ENCODE measurements around the gene ETS1.

Gene ETS1

DNA sequence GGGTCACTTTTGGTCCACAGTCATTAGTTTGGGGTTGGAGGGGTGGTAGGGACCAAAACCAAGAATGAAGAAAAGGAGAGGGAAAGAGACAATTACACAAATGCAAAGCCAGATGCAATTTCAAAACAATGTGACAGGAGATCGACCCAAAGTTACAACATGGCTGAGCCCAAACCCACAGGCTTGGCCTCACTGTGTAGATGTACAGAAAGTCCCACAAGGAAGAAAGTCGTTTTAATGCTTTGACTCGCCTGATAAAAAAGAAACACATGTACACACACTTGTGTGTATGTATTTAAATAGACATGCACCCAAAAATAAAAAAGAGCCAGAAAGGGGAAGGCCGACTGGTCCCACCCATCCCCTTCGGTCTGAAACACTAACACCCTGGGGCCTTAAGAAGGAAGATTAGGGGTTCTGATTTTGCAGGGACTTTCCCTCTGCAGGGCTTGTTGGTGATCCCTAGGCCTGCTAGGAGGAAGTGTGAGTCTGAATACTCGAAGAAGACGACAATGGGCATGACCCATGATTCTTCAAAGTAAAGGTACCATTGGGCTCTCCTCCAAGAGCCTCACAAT lies 104.1 kb downstream of the ETS1 start:
- Histone ChIP-seq H3K27me3 (ENCODE audit: insufficient read depth, low read length) (no peaks in the 10 kb centered on the region), H3K36me3 (ENCODE audit: insufficient read depth, low read length) (peaks cover 37% of the 10 kb centered on the region), H3K4me3 (ENCODE audit: low read length) (no peak overlapping the region), H3K9me3 (ENCODE audit: insufficient read depth, low read depth, low read length) (no peaks in the 10 kb centered on the region), H3K4me1 (ENCODE audit: insufficient read depth, low read length) (no peaks in the 10 kb centered on the region), H3K9ac (ENCODE audit: low read depth, low read length) (no peak overlapping the region), H3K27ac (ENCODE audit: low read depth, low read length) (no peak overlapping the region)
- 91% methylated on average over 5 of the region's 7 CpGs for WGBS

DNA sequence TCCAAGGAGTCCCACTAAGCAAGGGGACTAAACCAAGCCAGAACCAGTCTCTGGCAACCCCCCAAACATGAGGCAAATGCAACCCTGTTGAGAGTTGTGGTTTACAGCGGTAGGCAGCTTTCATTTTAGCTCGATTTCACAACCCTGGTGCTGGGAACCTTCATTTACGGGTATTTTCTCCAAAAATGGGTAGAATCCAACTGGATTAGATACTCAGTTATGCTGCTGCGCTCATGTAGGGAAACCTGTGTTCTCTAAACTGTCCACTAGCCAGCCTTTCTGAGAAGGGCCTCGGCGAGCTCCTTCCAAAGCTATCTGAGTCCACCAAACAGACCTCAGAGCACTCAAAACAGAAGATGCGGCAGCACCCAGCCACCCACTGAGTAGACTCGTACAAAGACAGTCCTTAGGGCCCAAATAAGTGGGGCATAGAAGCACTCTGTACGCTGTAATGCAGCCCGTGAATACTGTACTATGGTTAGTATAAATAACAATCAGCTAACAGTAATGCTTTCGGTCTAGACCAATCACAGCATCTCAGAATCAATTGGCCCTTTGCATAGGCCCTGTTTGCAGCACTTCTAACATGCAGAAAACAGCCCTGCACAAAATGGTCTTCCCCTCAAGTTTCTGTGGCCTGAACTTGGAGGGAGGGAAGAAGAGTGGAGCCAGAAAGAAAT lies 104.7 kb downstream of the ETS1 start:
- H3K4me3 ChIP-seq (ENCODE audit: low read length) = no peak overlapping the region
- WGBS = 92% methylated on average over 11 of the region's 11 CpGs

DNA sequence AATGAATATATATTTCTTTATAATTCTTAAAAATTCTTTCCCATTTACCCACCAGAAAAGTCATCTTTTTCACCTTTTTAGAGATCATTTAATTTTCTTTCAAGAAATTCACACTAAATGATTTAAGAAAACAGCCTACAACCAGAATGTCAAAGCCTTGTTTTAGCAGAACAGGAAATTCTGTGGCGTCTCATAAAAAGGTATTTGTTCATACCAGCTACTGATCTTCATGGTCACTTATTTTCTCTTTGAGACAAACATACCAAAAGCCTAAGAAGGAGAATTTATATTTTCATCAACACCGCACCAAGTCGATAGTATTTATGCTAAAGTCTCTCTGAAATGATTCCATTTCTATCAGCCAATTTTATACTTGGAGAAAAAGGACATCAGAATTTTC lies 105.3 kb downstream of the ETS1 start:
- Histone ChIP-seq H3K36me3 (ENCODE audit: insufficient read depth, low read length) (peaks cover 44% of the 10 kb centered on the region), H3K27me3 (ENCODE audit: insufficient read depth, low read length) (no peaks in the 10 kb centered on the region), H3K4me1 (ENCODE audit: insufficient read depth, low read length) (no peaks in the 10 kb centered on the region), H3K27ac (ENCODE audit: low read depth, low read length) (no peak overlapping the region), H3K4me3 (ENCODE audit: low read length) (no peak overlapping the region), H3K9ac (ENCODE audit: low read depth, low read length) (no peak overlapping the region), H3K9me3 (ENCODE audit: insufficient read depth, low read depth, low read length) (no peaks in the 10 kb centered on the region)
- 98% methylated on average over 3 of the region's 3 CpGs for WGBS

More for the DNA sequence above, 104.7 kb downstream of the ETS1 start:
- no peak overlapping the region for H3K27ac ChIP-seq (ENCODE audit: low read depth, low read length)
- no peak overlapping the region for H3K9ac ChIP-seq (ENCODE audit: low read depth, low read length)
- H3K27me3 ChIP-seq (ENCODE audit: insufficient read depth, low read length) = no peaks in the 10 kb centered on the region
- peaks cover 39% of the 10 kb centered on the region for H3K36me3 ChIP-seq (ENCODE audit: insufficient read depth, low read length)
- no peaks in the 10 kb centered on the region for H3K4me1 ChIP-seq (ENCODE audit: insufficient read depth, low read length)
- no peaks in the 10 kb centered on the region for H3K9me3 ChIP-seq (ENCODE audit: insufficient read depth, low read depth, low read length)

DNA sequence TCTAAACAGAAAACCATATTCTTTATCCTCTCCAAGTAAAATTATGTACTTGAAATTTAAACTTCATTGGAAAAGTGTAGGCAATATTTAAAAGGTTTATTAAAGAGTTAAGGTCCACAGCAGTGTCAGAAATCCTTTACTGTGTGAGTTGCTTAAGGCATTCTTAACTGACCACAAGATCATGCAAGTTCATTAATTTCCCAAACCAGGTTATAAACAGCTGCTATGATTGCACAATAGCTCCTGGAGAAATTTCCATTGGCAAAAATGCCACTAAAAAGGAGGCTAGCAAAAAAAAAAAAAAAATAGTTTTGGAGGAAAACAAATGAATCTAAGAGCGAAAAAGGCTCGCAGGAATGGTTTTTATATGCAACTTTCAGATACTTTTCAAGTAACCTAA lies 106.2 kb downstream of the ETS1 start:
- Histone ChIP-seq H3K4me3 (ENCODE audit: low read length) (no peak overlapping the region), H3K9me3 (ENCODE audit: insufficient read depth, low read depth, low read length) (no peaks in the 10 kb centered on the region), H3K27me3 (ENCODE audit: insufficient read depth, low read length) (no peaks in the 10 kb centered on the region), H3K27ac (ENCODE audit: low read depth, low read length) (no peak overlapping the region), H3K4me1 (ENCODE audit: insufficient read depth, low read length) (no peaks in the 10 kb centered on the region), H3K9ac (ENCODE audit: low read depth, low read length) (no peak overlapping the region), H3K36me3 (ENCODE audit: insufficient read depth, low read length) (peaks cover 52% of the 10 kb centered on the region)
- 89% methylated on average over 2 of the region's 2 CpGs for WGBS

DNA sequence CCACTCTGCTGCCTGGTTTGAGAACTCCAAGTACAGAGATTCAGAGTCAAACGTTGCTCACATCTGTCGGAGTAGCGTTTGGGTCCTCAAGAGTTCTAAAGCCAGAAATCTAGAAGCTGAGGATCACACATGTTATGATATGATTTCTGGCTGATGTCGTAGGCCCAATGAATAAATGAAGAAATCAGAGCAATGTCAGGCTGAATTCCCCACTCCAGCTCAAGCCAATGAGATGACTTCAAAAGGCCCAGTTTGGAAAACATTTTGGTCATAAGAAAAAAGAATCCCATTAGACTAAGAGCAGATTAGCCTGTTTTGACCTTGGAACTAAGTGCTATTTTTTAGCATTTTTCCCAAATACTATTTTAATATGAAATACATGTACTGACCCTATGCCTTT lies 106.7 kb downstream of the ETS1 start:
- 94% methylated on average over 4 of the region's 4 CpGs for WGBS
- no peaks in the 10 kb centered on the region for H3K4me1 ChIP-seq (ENCODE audit: insufficient read depth, low read length)
- no peak overlapping the region for H3K27ac ChIP-seq (ENCODE audit: low read depth, low read length)
- no peaks in the 10 kb centered on the region for H3K27me3 ChIP-seq (ENCODE audit: insufficient read depth, low read length)
- no peak overlapping the region for H3K4me3 ChIP-seq (ENCODE audit: low read length)
- no peaks in the 10 kb centered on the region for H3K9me3 ChIP-seq (ENCODE audit: insufficient read depth, low read depth, low read length)
- H3K9ac ChIP-seq (ENCODE audit: low read depth, low read length) = no peak overlapping the region
- H3K36me3 ChIP-seq (ENCODE audit: insufficient read depth, low read length) = peaks cover 53% of the 10 kb centered on the region

DNA sequence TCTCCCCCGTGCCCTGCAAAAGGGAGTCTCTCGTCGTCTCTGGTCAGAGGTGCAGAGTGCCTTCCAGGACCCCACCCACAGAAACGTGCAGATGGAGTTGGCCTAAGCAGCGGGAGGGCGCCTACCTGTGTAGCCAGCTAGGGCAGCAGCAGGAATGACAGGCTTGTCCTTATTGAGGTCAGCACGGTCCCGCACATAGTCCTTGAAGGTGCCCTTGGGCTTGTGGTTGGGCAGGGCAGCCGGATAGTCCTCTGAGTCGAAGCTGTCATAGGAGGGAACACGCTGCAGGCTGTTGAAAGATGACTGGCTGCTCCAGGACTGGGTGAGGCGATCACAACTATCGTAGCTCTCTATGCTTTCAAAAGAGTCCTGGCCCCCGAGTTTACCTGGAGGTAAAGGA lies 107.3 kb downstream of the ETS1 start:
- WGBS = 91% methylated on average over 14 of the region's 14 CpGs
- Histone ChIP-seq H3K27ac (ENCODE audit: low read depth, low read length) (no peak overlapping the region), H3K4me1 (ENCODE audit: insufficient read depth, low read length) (no peaks in the 10 kb centered on the region), H3K9ac (ENCODE audit: low read depth, low read length) (no peak overlapping the region), H3K4me3 (ENCODE audit: low read length) (no peak overlapping the region), H3K9me3 (ENCODE audit: insufficient read depth, low read depth, low read length) (no peaks in the 10 kb centered on the region), H3K36me3 (ENCODE audit: insufficient read depth, low read length) (peaks cover 47% of the 10 kb centered on the region), H3K27me3 (ENCODE audit: insufficient read depth, low read length) (no peaks in the 10 kb centered on the region)

DNA sequence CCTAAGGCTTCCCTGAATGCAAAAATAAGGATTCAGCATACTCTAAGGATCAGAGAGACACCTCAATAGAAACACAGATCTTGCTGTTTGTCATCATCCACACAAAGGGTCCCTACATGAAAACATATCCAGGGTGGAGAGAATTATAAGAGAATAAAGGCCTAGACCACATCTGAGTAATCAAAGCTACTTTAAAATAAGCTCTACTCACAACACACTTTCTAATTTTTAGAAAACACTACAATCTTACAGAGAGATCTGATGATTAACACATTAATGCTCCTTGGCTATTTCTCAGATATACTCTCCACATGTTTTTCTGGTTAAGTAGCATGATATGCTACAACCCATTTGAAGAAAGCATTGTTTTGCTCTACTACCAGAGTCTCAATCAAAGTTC lies 108.2 kb downstream of the ETS1 start:
- H3K9me3 ChIP-seq (ENCODE audit: insufficient read depth, low read depth, low read length) = no peaks in the 10 kb centered on the region
- no peak overlapping the region for H3K9ac ChIP-seq (ENCODE audit: low read depth, low read length)
- H3K27me3 ChIP-seq (ENCODE audit: insufficient read depth, low read length) = no peaks in the 10 kb centered on the region
- peaks cover 38% of the 10 kb centered on the region for H3K36me3 ChIP-seq (ENCODE audit: insufficient read depth, low read length)
- no peak overlapping the region for H3K4me3 ChIP-seq (ENCODE audit: low read length)
- no peak overlapping the region for H3K27ac ChIP-seq (ENCODE audit: low read depth, low read length)
- H3K4me1 ChIP-seq (ENCODE audit: insufficient read depth, low read length) = no peaks in the 10 kb centered on the region

DNA sequence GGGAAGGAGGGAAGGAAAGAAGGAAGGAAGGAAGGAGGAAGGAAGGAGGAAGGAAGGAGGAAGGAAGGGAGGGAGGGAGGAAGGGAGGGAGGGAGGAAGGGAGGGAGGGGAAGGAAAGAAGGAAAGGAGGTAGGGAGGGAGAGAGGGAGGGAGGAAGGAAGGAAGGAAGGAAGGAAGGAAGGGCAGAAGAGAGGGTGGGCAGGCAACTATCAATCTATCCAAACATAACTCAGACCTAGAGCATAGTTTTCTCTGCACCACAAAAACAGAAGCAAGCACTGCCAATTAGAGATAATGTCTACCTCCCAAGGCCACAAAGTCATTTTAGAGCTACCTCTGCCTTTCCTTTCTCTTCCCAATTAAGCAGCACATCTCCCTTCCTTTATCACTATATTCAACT lies 109.1 kb downstream of the ETS1 start:
- Histone ChIP-seq H3K27me3 (ENCODE audit: insufficient read depth, low read length) (no peaks in the 10 kb centered on the region), H3K27ac (ENCODE audit: low read depth, low read length) (no peak overlapping the region), H3K4me3 (ENCODE audit: low read length) (no peak overlapping the region), H3K9me3 (ENCODE audit: insufficient read depth, low read depth, low read length) (no peaks in the 10 kb centered on the region), H3K4me1 (ENCODE audit: insufficient read depth, low read length) (no peaks in the 10 kb centered on the region), H3K36me3 (ENCODE audit: insufficient read depth, low read length) (peaks cover 36% of the 10 kb centered on the region), H3K9ac (ENCODE audit: low read depth, low read length) (no peak overlapping the region)

DNA sequence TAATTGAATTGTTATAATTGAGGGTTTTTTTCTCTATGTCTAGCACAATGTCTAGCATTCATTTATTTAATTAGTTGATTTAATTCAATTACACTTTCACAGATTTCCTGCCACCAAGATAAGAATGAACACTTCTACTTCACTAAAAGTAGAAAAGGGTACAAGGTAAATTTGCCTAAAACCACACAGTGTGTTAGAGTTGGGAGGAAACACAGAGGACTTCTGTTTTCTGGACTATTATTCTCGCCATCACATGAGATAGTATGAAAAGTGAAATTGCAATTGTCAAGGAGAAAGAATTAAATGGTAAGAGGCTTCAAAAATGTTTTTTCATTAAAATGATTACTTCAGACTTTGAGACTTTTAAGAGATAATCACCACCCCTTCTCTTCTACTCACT lies 109.5 kb downstream of the ETS1 start:
- Histone ChIP-seq H3K4me3 (ENCODE audit: low read length) (no peak overlapping the region), H3K4me1 (ENCODE audit: insufficient read depth, low read length) (no peaks in the 10 kb centered on the region), H3K27ac (ENCODE audit: low read depth, low read length) (no peak overlapping the region), H3K36me3 (ENCODE audit: insufficient read depth, low read length) (peaks cover 36% of the 10 kb centered on the region), H3K9ac (ENCODE audit: low read depth, low read length) (no peak overlapping the region), H3K9me3 (ENCODE audit: insufficient read depth, low read depth, low read length) (no peaks in the 10 kb centered on the region), H3K27me3 (ENCODE audit: insufficient read depth, low read length) (no peaks in the 10 kb centered on the region)
- WGBS = 86% methylated on average over 1 of the region's 1 CpG

DNA sequence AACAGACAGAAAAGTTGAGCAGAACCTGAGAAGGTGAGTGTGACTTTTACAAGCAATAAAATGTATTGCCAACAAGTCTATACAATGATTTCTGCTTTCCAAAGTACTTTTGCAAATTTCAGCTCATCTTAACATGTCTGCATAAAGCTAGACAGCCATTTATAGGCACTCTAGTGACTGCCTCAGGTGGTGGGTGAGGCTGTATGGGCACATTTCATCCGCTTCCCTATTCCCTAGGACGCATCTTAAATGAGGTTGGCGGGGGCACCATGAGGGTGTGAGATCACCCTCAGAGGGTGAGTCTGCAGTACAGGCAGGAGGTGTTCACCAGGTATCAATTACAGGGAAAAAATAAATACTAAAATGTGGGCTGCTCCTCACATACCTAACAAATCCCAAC lies 110.1 kb downstream of the ETS1 start:
- H3K9me3 ChIP-seq (ENCODE audit: insufficient read depth, low read depth, low read length) = no peaks in the 10 kb centered on the region
- peaks cover 36% of the 10 kb centered on the region for H3K36me3 ChIP-seq (ENCODE audit: insufficient read depth, low read length)
- no peak overlapping the region for H3K27ac ChIP-seq (ENCODE audit: low read depth, low read length)
- no peaks in the 10 kb centered on the region for H3K4me1 ChIP-seq (ENCODE audit: insufficient read depth, low read length)
- H3K9ac ChIP-seq (ENCODE audit: low read depth, low read length) = no peak overlapping the region
- no peak overlapping the region for H3K4me3 ChIP-seq (ENCODE audit: low read length)
- no peaks in the 10 kb centered on the region for H3K27me3 ChIP-seq (ENCODE audit: insufficient read depth, low read length)
- WGBS = 93% methylated on average over 3 of the region's 3 CpGs

DNA sequence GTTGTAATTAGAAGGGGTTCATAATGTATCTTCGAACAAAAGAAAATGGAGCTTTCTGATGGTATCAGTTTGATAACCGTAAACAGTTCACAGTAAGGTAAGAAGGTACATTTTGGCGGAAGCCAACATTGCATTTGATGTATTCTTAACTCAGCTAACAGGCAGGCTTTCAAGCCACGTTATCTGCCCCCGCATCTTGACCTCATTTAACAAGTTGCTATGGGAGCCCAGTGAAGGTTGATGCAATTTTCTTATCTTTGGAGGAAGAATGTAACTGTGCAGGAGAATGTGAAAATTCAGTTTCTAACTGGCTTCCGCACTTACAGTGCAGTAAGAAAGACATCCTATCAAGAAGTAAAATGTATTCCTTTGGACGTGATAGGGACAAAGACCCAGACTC lies 110.6 kb downstream of the ETS1 start:
- Histone ChIP-seq H3K27me3 (ENCODE audit: insufficient read depth, low read length) (no peaks in the 10 kb centered on the region), H3K9me3 (ENCODE audit: insufficient read depth, low read depth, low read length) (no peaks in the 10 kb centered on the region), H3K9ac (ENCODE audit: low read depth, low read length) (no peak overlapping the region), H3K27ac (ENCODE audit: low read depth, low read length) (no peak overlapping the region), H3K4me3 (ENCODE audit: low read length) (no peak overlapping the region), H3K4me1 (ENCODE audit: insufficient read depth, low read length) (no peaks in the 10 kb centered on the region), H3K36me3 (ENCODE audit: insufficient read depth, low read length) (peaks cover 34% of the 10 kb centered on the region)
- WGBS = 95% methylated on average over 7 of the region's 7 CpGs

DNA sequence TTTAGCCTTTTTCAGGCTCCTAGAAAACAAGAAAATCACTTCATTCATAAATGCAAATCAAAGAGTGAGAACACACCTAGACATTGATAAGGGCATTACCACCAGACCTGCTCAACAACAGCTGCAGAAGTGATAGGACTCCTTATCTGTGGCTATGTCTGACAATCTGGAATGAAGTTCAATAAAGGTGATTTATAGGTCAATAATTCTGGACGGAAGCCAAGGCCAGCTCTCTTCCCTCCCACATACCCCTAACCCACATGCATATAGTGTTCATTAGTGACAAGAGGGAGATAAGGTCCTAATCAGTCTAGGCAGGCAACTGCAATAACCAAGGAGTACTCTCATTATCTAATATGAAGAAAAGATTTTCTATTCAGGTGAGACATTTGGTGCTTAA lies 111.3 kb downstream of the ETS1 start:
- Histone ChIP-seq H3K4me3 (ENCODE audit: low read length) (no peak overlapping the region), H3K9ac (ENCODE audit: low read depth, low read length) (no peak overlapping the region), H3K27me3 (ENCODE audit: insufficient read depth, low read length) (no peaks in the 10 kb centered on the region), H3K27ac (ENCODE audit: low read depth, low read length) (no peak overlapping the region), H3K36me3 (ENCODE audit: insufficient read depth, low read length) (peaks cover 32% of the 10 kb centered on the region), H3K4me1 (ENCODE audit: insufficient read depth, low read length) (no peaks in the 10 kb centered on the region; the same call in 1 of the 2 replicates), H3K9me3 (ENCODE audit: insufficient read depth, low read depth, low read length) (no peaks in the 10 kb centered on the region)
- WGBS = no CpG with 5 or more reads among the region's 1 CpG
